Skeletal muscle tissue (tissue), 4 donors: Measurements from ENCODE around the gene ARMC9. TPM values are rescaled to one million over a fixed set of nuclear protein-coding genes. Genes with fewer than 3 reads are reported as not detected.

Source experiments
- H3K27ac ChIP-seq: one replicate; pipeline ENCODE4 v1.7.0; 2013; ENCODE audit warnings: mild to moderate bottlenecking, low read depth, low read length, inconsistent platforms
- H3K27me3 ChIP-seq, 3 donors: one replicate each; pipeline ENCODE4 v1.7.0; 2013; ENCODE audit warnings: low read length in 3 of 3; ENCODE audit not compliant: control insufficient read depth in 3 of 3, insufficient read depth in 3 of 3
- H3K36me3 ChIP-seq, 3 donors: one replicate each; pipeline ENCODE4 v1.7.0; 2013; ENCODE audit warnings: low read length in 3 of 3; ENCODE audit not compliant: control insufficient read depth in 3 of 3, insufficient read depth in 3 of 3
- H3K4me1 ChIP-seq, 3 donors: one replicate each; pipeline ENCODE4 v1.7.0; 2013; ENCODE audit warnings: low read length in 3 of 3, mild to moderate bottlenecking in 3 of 3; ENCODE audit not compliant: control insufficient read depth in 3 of 3, insufficient read depth in 3 of 3
- H3K4me3 ChIP-seq, 3 donors: one replicate each; pipeline ENCODE4 v1.7.0; 2013; ENCODE audit warnings: low read length in 3 of 3
- H3K9ac ChIP-seq, 3 donors: one replicate each; pipeline ENCODE4 v1.7.0; 2013; ENCODE audit warnings: low read length in 3 of 3, mild to moderate bottlenecking in 3 of 3, moderate library complexity in 2 of 3, low read depth in 1 of 3
- H3K9me3 ChIP-seq, 3 donors: one replicate each; pipeline ENCODE4 v1.7.0; 2013; ENCODE audit warnings: low read length in 3 of 3; ENCODE audit not compliant: control insufficient read depth in 3 of 3
- total RNA-seq: library from RNA; depleted of rRNA; stranded (reverse); fragments of >200 nt; gene quantifications from one replicate; pipeline ENCODE4 v1.2.3, GENCODE V29; 2014
- donor health status: Osteomylitis.

The ARMC9 gene
- total RNA-seq, 1 donor from 2014 or later, result 6.8 TPM

GRCh38 chr2:231238689-231239088 is 40.3 kb downstream of the ARMC9 start:
- Histone ChIP-seq H3K4me3 (no peak overlapping the region), H3K36me3 (peaks cover 0 to 4% (median 4%) of the 10 kb centered on the region in 3 donors), H3K9ac (no peak overlapping the region), H3K27ac (no peak overlapping the region), H3K9me3 (no peaks in the 10 kb centered on the region), H3K4me1 (no peaks in the 10 kb centered on the region), H3K27me3 (no peaks in the 10 kb centered on the region)

- H3K27ac ChIP-seq, result no peak overlapping the region
- H3K4me1 ChIP-seq, result no peaks in the 10 kb centered on the region
- no peak overlapping the region for H3K9ac ChIP-seq
- H3K9me3 ChIP-seq, result no peaks in the 10 kb centered on the region
- no peaks in the 10 kb centered on the region for H3K27me3 ChIP-seq
- no peak overlapping the region for H3K4me3 ChIP-seq
- H3K36me3 ChIP-seq, result peaks cover 0 to 4% (median 4%) of the 10 kb centered on the region in 3 donors
These were observed 41.3 kb downstream of the ARMC9 start for GRCh38 chr2:231239751-231240150.

- peak overlapping the region; percentile 62 for H3K27ac ChIP-seq
- H3K36me3 ChIP-seq, result peaks cover 0 to 4% (median 2%) of the 10 kb centered on the region in 3 donors
- H3K9me3 ChIP-seq, result no peaks in the 10 kb centered on the region
- H3K4me1 ChIP-seq, result no peaks in the 10 kb centered on the region
- no peaks in the 10 kb centered on the region for H3K27me3 ChIP-seq
- H3K4me3 ChIP-seq, result no peak overlapping the region
- no peak overlapping the region for H3K9ac ChIP-seq
These were observed 43.5 kb downstream of the ARMC9 start for GRCh38 chr2:231241755-231242507.

- H3K4me3 ChIP-seq, result no peak overlapping the region
- no peak overlapping the region for H3K27ac ChIP-seq
- peaks cover 0 to 4% (median 2%) of the 10 kb centered on the region in 3 donors for H3K36me3 ChIP-seq
- H3K9me3 ChIP-seq, result no peaks in the 10 kb centered on the region
- no peaks in the 10 kb centered on the region for H3K4me1 ChIP-seq
- H3K9ac ChIP-seq, result no peak overlapping the region
- no peaks in the 10 kb centered on the region for H3K27me3 ChIP-seq
These were observed 45.4 kb downstream of the ARMC9 start for GRCh38 chr2:231243866-231244265.

GRCh38 chr2:231244382-231245248 is 46.2 kb downstream of the ARMC9 start:
- Histone ChIP-seq H3K27ac (no peak overlapping the region), H3K9ac (no peak overlapping the region), H3K36me3 (peaks cover 0 to 2% (median 0%) of the 10 kb centered on the region in 3 donors), H3K27me3 (no peaks in the 10 kb centered on the region), H3K4me1 (no peaks in the 10 kb centered on the region), H3K9me3 (no peaks in the 10 kb centered on the region), H3K4me3 (no peak overlapping the region)

- H3K27ac ChIP-seq, result no peak overlapping the region
- no peaks in the 10 kb centered on the region for H3K9me3 ChIP-seq
- no peak overlapping the region for H3K4me3 ChIP-seq
- no peak overlapping the region for H3K9ac ChIP-seq
- H3K27me3 ChIP-seq, result no peaks in the 10 kb centered on the region
- no peaks in the 10 kb centered on the region for H3K4me1 ChIP-seq
- H3K36me3 ChIP-seq, result no peaks in the 10 kb centered on the region
These were observed 47.0 kb downstream of the ARMC9 start for GRCh38 chr2:231245249-231246094.

- H3K9ac ChIP-seq, result no peak overlapping the region
- H3K27ac ChIP-seq, result no peak overlapping the region
- no peaks in the 10 kb centered on the region for H3K36me3 ChIP-seq
- no peak overlapping the region for H3K4me3 ChIP-seq
- H3K27me3 ChIP-seq, result no peaks in the 10 kb centered on the region
- H3K9me3 ChIP-seq, result no peaks in the 10 kb centered on the region
- H3K4me1 ChIP-seq, result no peaks in the 10 kb centered on the region
These were observed 47.9 kb downstream of the ARMC9 start for GRCh38 chr2:231246171-231246842.

- Histone ChIP-seq H3K9me3 (no peaks in the 10 kb centered on the region), H3K27me3 (no peaks in the 10 kb centered on the region), H3K27ac (no peak overlapping the region), H3K4me1 (no peaks in the 10 kb centered on the region), H3K9ac (no peak overlapping the region), H3K36me3 (no peaks in the 10 kb centered on the region), H3K4me3 (no peak overlapping the region)
These were observed 51.7 kb downstream of the ARMC9 start for GRCh38 chr2:231250146-231250545.

GRCh38 chr2:231250698-231251097 is 52.3 kb downstream of the ARMC9 start:
- Histone ChIP-seq H3K36me3 (no peaks in the 10 kb centered on the region), H3K9me3 (no peaks in the 10 kb centered on the region), H3K27me3 (no peaks in the 10 kb centered on the region), H3K27ac (no peak overlapping the region), H3K4me3 (no peak overlapping the region), H3K9ac (no peak overlapping the region), H3K4me1 (no peaks in the 10 kb centered on the region)
